Germinal center (tissue), 1 donor: ENCODE results near the gene HSD17B8.

Experiments
- DNase-seq: peaks from one replicate; pipeline ENCODE4 v3.0.0; 2012; ENCODE audit warnings: mixed read lengths, low spot score

The HSD17B8 gene

DNA sequence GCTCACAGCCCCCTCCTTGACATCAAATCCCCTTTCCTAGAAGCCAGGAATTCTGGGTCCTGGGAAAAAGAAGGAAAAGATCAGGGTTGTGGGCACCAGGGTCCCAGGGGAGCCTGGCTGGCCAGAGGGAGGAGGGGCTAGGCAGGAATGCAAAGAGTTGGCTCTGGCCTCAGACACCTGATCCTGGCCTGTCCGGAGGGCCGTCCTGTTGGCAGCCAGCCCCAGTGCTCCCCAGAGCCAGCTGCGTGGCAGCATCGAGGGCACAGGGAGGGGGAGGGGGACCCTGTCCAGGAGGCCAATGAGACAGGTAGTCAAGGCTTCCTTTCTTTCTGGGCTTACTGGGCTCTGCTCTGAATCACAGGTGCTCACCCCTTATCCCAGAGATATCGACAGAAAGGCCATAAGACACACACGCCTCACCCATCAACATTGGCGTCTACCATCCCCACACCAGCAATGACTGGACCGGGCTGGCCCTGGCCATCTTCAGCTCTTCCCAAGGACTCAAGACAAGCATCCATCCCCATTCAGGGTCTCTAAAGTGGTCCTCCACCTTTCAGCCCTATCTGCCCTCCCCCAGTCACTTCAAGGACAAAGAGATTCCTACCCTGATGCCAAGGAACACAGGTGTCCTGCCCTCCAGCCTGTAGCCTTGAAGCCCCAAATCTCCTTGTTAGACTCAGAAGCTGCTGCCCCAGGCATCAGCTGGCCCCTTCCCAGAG is 12.9 kb upstream of the HSD17B8 start:
- no peak for DNase-seq

DNA sequence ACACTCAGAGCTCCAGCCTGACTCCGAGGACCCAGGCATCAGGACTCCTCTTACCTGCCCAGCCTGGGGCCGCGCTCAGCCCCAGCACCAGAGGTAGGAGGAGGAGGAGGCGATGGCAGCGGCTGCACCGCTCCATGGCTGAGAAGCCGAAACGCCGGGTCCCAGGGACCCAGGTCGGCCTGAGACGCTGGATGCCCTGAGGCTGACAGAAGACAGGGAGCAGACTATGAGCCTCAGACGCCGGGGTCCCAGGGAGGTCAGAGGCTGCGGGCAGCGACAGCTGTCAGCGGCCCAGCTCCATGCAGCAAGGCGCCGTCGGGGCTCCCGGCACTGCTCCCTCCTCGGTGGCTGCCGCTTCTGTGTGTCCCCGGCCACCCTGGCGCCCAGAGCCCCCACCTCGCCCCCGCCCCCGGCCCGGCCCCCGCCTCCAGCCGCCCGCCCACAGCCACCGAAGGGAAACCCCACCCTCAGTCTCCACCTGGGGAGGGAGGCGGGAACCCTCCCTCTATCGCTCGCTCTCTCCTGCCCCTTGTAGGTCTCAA is 12.3 kb upstream of the HSD17B8 start, which contains the start of gene COL11A2:
COL11A2 (minus strand) TSS at position 363 of the 542 bp plus-strand sequence; CDS start at position 136, 227 bp downstream.
- no peak for DNase-seq

DNA sequence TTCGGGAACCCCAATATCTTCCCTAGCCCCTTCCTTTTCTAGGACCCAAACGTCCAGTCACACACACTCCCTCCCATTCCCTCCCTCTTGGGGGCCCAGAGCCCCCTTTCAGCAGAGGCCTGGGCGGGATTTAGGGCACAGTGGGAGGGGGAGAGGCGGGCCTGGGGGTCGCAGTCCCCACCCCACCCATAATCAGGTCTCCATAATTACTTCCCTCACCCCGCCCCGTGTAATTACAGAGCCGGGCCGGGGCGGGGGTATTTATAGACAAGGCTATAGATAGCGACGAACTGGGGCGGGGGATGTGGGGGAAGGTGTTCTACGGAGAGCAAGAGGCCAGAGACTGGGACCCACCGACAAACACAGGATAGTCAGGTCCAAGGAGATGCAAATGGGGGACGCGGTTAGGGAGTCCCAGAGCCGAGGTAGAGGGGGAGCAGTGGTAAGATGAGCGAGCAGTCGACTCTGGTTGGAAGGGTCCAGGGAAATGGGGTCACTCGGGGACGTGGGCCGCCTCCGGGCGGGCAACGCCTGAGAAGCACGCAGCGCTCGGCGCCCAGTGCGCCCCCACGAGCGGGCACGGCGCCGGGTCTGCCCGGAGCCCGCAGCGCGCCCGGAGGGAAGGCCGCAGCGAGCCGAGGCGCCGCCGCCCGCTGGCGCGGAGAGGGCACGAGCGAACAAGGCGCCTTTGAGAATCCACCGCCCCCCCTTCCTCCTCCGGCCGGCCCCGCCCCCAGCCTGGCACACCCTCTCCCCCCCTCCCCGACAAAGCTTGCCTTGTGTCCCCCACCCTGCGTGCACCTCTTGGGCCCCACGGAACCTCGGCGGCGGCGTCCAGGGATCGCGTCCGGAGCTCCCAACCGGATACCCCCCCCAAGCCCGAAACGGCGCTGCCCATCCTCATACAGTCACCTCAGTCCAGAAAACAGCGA is 11.5 kb upstream of the HSD17B8 start:
- DNase-seq: peak; percentile 56

DNA sequence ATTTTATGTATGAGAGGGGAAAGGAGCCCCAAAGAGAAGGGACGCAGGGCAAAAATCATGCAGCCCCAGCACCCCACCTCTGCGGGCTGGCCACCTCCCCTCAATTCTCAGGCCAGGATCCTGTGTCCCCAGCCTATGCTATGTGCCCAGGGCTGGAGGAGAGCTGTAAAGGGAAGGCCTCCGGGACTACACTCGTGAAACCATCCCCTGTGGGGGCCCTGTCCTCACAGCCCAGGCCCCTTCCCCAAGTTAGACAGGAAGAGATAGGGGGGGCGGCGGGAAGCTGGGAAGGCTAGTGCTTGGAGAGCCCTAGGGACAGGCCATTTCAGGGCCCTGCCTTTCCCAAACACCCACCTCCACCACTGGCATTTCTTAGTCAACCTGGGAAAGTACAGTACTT is 10.8 kb upstream of the HSD17B8 start:
- no peak for DNase-seq

DNA sequence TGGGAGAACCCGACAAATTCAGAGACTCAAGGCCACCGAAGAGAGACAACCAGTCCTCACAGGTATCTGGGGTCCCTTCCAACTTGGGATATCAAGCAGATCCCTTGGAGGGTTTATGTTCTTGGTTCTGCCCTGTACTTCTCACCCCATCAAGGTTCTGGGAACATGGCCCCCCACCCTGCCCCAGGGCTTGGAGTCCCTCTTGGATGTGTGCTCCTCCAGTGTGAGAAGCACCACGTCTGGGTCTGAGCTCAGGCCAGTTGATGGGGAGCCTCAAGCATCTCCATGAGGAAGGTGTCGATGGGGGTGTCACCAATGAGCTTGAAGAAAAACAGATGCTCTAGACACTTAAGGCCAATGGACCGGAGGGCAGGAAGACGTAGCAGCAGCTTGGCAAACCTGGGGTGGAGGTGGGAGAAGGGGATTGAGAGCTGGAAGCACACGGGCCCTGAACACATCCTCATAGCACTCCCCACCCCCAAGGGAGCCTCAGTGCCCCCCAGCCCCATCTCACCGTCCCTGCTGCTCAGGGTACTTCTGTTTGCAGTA is 9.9 kb upstream of the HSD17B8 start:
- DNase-seq: no peak

DNA sequence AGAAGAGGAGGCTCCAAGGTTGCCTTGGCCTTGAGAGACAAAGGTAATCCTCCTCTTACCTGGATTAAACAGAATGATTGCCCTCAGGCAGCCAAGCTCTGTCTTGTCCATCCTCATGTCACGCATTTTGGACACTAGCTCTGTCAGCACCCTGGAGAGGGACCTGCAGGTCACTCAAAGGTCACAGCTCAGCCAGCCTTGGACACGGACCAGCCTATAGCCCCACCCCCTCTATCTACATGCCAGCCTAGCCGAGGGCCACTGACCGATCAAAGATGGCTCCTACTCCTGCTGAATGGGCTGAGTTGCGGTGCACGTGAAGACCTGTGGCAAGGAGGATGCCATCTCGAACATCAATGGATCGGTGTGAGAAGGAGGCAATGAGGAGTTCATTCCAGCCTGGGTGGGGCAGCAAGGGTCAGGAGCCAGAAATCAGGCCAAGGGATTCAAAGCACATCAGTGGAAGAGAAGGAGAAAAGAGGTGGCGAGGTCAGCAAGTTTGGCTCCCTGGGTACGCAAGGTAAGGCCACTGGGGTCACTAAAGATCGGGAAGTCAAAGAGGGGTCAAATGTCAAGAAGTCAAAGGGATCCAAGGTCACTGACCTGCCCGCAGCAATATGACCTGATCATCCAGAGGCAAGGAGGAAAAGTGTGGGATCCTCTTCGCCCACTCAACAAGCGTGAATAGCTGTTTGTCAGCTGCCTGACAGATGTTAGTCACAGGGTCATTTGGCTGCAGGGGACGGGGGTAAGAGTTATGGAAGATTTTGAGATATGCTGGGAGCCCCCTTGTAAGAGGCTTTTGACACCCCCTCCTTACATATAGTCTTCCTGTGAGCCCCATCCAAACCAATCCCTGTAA is 8.9 kb upstream of the HSD17B8 start:
- DNase-seq: no peak

DNA sequence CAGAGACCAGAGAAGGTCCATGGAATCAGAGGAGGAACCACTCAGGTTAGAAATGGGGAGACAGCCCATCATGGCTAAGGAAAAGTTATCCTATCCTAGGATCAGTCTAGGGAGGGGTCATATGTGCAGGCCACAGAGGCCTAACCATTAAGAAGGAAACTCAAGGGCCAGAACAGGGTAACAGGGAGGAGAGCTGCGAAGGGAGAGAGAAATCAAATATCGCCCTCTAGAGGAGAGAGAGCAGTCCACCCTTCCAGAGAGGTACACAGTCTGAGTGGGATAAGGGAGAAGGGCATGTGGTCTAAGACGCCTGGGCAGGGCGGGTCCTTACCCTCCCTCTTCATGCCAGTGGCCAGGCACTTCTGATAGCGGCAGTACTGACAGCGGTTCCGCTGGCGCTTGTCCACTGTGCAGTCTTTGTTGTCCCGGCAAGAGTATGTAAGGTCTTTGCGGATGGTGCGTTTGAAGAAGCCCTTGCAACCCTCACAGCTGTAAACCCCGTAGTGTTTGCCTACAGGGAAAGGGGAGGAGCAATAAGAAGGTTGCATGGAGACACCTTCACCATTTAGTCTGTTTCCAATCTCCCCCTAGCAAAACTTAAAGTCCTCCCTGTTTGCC is 6.9 kb upstream of the HSD17B8 start:
- DNase-seq: peak; percentile 76

DNA sequence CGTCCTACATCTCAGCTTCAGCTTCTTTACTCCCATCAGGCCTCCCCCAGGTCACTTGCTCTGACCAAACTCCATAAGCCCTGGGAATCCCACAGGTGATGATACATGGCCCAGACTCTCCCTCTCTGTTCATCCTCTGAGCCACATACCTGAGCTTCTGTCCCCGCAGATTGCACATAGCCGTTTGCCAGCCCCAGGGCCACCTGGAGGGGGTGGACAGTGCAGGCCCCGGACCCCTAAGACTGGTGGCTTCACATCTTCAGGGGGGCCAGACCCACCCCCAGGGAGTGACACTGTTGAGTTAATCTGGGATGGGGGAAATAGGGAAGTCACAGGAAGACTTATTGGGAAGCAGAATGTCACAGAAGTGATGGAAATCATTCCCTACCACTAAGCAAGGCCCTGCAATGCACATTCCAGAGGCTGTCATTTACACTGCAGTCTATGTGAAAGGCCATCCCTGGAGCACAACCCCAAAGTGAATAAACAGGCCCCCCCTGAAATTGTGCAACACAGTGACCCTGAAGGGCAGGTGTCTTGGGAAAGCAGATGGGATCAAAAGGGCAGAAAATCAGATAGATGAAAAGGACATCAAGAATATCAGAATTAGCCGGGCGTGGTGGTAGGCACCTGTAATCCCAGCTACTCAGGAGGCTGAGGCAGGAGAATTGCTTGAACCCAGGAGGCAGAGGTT is 6.1 kb upstream of the HSD17B8 start:
- DNase-seq: no peak

DNA sequence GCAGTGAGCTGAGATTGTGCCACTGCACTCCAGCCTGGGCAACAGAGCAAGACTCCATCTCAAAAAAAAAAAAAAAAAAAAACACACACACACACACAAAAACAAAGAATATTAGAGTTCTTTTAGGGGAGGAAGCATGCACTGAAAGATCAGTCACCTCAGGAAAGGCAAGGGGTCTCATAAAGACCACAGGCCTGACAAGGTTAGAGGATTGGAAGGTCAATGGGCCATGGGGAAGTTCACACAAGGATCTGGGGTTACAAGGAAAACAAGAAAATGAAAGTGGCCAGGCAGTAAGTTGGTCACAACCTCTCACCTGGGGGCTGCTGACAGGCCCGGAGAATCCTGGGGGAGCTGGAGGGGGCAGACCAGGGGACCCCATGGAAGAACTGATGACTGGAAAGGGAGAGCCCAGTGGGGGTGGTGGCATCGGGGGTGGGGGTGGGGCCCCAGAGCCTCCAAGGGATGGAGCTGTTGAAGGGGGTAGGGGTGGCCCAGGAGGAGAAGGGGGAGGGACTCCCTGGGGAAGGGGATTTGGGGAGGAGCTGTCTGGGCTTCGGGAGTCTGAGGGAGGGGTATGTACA is 5.5 kb upstream of the HSD17B8 start:
- DNase-seq: no peak

DNA sequence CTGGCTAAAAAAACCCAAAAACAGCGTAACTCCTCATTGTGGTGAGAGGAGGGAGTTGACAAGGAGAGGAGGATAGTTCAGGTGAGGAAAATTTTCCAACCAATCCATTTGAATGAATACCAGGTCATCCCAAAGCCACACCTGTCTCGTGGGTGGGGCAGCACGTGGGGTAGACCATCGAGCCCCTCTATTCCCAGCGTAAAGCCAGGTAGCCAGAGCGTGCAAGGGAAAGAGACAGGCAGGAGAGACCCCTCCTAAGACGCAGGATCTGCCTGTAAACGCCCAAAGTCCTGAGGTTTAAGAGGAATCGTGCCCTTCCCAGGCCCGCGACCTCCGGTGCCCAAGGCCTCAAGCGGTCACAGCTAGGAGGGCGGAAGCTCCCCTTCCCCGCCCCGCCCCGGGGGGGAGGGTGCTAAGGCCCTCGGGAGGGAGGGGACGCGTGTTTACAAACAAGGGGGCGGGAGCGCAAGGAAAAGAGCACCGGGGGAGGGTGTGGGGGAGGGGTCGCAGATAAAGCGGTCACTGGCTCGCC is 4.7 kb upstream of the HSD17B8 start:
- DNase-seq: peak; percentile 77

DNA sequence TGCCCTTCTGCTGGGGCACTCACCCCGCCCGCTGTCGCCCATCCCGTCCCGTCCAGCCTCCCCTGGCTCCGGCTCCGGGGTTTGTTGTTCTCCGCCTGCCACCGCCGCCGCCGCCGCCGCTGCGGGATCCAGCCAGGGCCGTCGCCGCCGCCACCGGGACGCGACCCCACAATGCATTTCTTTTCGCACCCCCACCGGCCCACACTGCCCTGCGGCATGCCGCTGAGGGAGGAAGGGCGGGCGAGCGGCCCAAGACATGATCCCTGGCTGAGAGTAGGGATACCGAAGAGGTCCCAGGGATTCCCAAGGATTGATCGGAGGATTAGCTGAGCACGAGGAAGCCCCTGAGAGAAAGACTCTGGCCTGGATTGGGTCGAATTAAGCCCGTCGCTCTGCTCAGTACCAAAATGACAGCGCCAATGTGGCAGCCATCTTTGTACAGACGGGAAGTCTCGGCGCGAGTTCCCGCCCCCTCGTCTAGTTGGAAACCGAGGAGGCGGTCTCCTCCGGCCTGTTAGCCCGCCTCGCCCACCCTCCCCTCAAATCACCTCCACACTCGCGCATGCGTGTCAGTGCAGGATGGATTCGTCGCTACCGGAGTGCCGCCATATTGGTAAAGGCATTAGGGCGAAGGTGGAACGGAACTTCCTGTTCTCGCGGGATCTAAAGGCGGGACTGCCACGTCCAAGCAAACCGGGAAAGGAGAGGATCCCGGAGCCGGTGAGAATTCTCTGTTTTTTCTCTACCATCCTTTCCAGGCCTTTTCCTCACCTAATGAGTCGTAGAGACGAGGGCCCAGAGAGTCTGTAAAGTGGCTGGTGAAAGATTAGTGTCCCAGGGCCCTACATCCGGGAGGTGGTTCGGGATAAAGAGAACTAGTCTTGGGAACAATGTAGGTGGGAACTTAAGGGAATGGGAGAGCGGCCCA is 4.0 kb upstream of the HSD17B8 start, which contains the start of the genes RXRB and SLC39A7:
RXRB (minus strand) TSS at position 447 of the 928 bp plus-strand sequence; CDS start at position 258, 189 bp downstream.
SLC39A7 (plus strand) TSS at position 649 of the 928 bp plus-strand sequence. CDS start 379 bp downstream, outside the sequence.
- DNase-seq: peak; percentile 98

DNA sequence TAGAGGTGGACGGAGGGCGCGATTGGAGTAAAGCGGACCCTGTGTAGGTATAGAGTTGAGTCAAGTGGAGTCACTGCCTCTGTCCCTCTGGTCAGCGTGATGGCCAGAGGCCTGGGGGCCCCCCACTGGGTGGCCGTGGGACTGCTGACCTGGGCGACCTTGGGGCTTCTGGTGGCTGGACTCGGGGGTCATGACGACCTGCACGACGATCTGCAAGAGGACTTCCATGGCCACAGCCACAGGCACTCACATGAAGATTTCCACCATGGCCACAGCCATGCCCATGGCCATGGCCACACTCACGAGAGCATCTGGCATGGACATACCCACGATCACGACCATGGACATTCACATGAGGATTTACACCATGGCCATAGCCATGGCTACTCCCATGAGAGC is 3.3 kb upstream of the HSD17B8 start:
- no peak for DNase-seq

DNA sequence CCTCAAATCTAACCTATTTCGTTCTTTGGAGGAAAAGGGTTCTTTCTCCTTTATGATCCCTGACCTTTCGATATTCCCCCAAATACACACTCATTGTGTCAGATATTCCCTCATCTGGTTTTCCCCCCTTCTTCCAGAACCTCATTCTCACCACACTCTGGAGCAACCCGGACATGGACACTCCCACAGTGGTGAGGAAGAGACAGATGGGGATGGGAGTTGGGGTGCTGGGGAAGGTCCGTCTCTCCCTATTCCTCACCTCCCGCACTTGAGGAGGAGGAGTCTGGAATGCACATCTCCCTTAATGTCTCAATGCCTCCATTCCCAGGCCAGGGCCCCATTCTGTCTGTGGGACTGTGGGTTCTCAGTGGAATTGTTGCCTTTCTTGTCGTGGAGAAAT is 2.5 kb upstream of the HSD17B8 start:
- no peak for DNase-seq

DNA sequence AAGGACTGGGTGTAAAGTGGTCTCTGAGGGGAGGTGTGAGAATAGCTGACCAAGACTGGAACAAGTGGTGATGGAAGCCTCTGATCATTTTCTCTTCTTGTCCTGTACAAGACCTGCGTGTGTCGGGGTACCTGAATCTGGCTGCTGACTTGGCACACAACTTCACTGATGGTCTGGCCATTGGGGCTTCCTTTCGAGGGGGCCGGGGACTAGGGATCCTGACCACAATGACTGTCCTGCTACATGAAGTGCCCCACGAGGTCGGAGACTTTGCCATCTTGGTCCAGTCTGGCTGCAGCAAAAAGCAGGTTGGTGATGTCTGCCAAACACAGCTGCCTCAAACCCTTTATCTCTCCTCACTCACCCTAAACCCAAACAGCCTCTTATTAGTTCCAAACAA is 1.7 kb upstream of the HSD17B8 start:
- DNase-seq: no peak

DNA sequence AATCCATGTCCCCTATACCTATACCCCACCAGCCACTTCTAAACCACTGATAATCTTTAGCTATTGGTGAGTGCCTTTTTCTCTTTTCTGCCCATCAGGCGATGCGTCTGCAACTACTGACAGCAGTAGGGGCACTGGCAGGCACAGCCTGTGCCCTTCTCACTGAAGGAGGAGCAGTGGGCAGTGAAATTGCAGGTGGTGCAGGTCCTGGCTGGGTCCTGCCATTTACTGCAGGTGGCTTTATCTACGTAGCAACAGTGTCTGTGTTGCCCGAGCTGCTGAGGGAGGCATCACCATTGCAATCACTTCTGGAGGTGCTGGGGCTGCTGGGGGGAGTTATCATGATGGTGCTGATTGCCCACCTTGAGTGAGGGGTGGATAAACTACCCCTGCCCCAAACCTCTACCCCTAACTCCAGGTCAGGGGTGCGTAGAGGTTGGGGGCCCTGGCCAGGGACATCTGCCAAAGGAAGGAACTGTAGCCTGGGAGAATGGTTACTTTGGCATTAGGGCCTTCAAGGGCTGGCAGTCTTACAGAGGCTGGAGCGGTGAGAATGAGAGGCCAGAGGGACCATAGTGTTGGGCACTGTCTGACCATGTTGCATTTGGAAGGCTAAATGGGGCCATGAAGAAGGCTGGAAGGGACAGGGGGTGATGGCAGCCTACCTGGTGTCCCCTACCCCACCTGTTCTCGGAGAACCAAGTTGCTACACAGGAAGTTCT is 851 bp upstream of the HSD17B8 start:
- DNase-seq: no peak

DNA sequence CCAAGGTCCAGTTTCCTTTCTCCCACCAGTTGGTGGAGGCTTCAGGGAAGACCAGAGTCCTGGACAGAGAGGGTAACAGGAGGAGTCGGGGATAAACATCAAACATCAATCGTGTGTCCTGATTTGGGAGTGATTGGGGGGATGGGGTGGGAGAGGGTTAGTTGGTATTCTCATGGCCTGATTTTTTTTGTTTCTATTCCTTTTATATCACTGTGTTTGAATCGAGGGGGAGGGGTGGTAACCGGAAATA is 365 bp upstream of the HSD17B8 start:
- no peak for DNase-seq

DNA sequence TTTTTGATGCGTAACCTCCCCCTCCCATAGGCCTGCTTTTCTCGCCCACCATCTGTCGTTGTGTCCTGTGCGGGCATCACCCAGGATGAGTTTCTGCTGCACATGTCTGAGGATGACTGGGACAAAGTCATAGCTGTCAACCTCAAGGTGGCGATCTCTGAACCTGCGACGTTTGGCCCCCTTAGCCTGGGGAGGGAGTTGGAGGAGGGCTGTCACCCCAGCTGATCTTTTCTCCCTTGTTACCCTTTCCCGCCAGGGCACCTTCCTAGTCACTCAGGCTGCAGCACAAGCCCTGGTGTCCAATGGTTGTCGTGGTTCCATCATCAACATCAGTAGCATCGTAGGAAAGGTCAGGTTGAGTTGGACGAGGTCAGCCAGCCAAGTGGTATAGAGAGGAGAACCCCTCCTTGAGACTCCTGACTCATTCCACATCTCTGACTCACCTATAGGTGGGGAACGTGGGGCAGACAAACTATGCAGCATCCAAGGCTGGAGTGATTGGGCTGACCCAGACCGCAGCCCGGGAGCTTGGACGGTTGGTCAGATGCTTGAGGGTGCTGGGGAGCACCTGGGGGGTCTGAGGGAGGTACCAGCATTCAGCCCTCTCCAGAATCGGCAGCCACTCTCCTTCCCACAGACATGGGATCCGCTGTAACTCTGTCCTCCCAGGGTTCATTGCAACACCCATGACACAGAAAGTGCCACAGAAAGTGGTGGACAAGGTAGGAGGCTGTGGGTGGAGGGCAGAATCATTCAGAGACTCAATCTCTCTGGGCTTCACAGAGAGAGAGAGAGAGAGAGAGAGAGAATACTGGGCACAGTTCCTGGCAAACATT is 954 bp downstream of the HSD17B8 start:
- DNase-seq: no peak
